Embryonic facial prominence (tissue), 1 donor: ENCODE results near the gene DCAF12L1.

ENCODE experiments used
- DNase-seq: peaks from one replicate; pipeline ENCODE4 v3.0.0-alpha.2; 2016; ENCODE audit errors: extremely low spot score

DCAF12L1 gene

GRCh38 chrX:126552313-126553022, at the start of gene DCAF12L1:
Gene DCAF12L1, minus strand, starts transcription at chrX:126552814. Its CDS starts 206 bp downstream, at chrX:126552608.
- no peak for DNase-seq

GRCh38 chrX:126580877-126581276, 28.3 kb upstream of the DCAF12L1 start:
- no peak for DNase-seq

GRCh38 chrX:126575911-126576310, 23.3 kb upstream of the DCAF12L1 start:
- DNase-seq = no peak

DNA sequence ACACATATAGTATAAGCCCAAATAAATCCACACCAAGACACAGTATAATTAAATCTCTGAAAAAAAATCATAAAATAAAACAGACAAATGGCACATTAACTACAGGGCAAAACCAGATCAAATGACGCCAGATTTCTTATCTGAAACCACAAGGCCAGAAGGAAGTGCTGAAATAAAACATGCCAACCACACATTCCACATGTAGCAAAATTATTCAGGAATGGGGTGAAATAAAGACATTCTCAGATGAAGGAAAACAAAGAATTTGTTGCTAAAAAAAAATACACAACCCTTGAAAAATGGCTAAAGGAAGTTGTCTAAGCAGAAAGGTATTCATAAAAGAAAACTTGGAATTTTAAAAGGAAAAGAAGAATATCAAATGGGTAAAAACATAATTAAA, 4.5 kb upstream of the DCAF12L1 start:
- DNase-seq = no peak

- DNase-seq = no peak
Observed at GRCh38 chrX:126551725-126552312, 795 bp downstream of the DCAF12L1 start.

- DNase-seq = no peak
Observed at GRCh38 chrX:126551306-126551705, 1.3 kb downstream of the DCAF12L1 start.

GRCh38 chrX:126550816-126551215, 1.8 kb downstream of the DCAF12L1 start:
- DNase-seq = no peak

GRCh38 chrX:126509923-126510322, 42.7 kb downstream of the DCAF12L1 start:
- no peak for DNase-seq
